K562 (cell line): Measurements from ENCODE around the gene CREB5. TPM values are rescaled to one million over a fixed set of nuclear protein-coding genes. Genes with fewer than 3 reads are reported as not detected.

Experiments used
- ATAC-seq: fragments of 200-7000 bp; cut with Tn5 transposase; 3 replicates; pipeline ENCODE4 v1.9.1; 2020; ENCODE audit warnings: moderate library complexity
- BruUV-seq: library from RNA; stranded (reverse); fragments of 400-500 nt; replicated peaks from 2 replicates; lab custom pipeline; 2021; lab: Mats Ljungman, UMichigan
- CTCF ChIA-PET: fragments of 300-600 bp; formaldehyde crosslinking; extraction: SDS; loops from one replicate; lab custom pipeline; 2021; ENCODE audit warnings: low intra/inter-chr PET ratio; lab: Yijun Ruan, JAX
- POLR2A ChIA-PET: fragments of 300-600, 350-650 bp; sonication (Branson Sonifier 250); formaldehyde crosslinking; extraction: SDS; loops from one replicate; lab custom pipeline; 2021; ENCODE audit warnings: antibody characterized with exemption, inconsistent platforms; lab: Yijun Ruan, JAX
- DNase-seq, 4 experiments: peaks; one replicate each; pipeline versions ENCODE4 v3.0.0 to v3.0.0-alpha.2; 2011 to 2018; ENCODE audit warnings: low spot score in 3 of 4, mixed read lengths in 3 of 4; ENCODE audit errors: extremely low read depth in 1 of 4
- FAIRE-seq: peaks from 2 replicates; lab custom pipeline; 2011; peaks lifted over from hg19 to GRCh38; lab: Jason Lieb, UNC
- H2AFZ ChIP-seq: 2 replicates; pipeline ENCODE4 v1.6.0; 2011; ENCODE audit warnings: low read depth, low read length, control low read depth, inconsistent platforms
- H3K27ac ChIP-seq: fragments of 200-600 bp; 3 replicates; pipeline ENCODE4 v1.8.0; 2011; ENCODE audit warnings: low read depth, mild to moderate bottlenecking, control low read depth, inconsistent platforms, low read length, moderate library complexity, mixed read lengths; ENCODE audit errors: extremely low read depth
- H3K27me3 ChIP-seq, 2 experiments: fragments of 300-600 bp in 1 of 2; 2 replicates in 1 of 2; 3 replicates in 1 of 2; pipeline versions ENCODE4 v1.6.0 to v1.8.0; 2011; ENCODE audit warnings: inconsistent platforms in 2 of 2, low read length in 2 of 2, mild to moderate bottlenecking in 1 of 2, mixed read lengths in 1 of 2, moderate library complexity in 1 of 2; ENCODE audit not compliant: control insufficient read depth in 2 of 2, insufficient read depth in 2 of 2
- H3K36me3 ChIP-seq: fragments of 300-600 bp; 3 replicates; pipeline ENCODE4 v1.8.0; 2011; ENCODE audit warnings: mild to moderate bottlenecking, low read length, inconsistent platforms; ENCODE audit not compliant: control insufficient read depth, insufficient read depth
- H3K4me1 ChIP-seq, 2 experiments: fragments of 200-600 bp in 1 of 2; replicated peaks in 1 of 2; 2 replicates in 1 of 2; 3 replicates in 1 of 2; pipeline versions ENCODE4 v1.5.1 to v1.8.0; 2011; ENCODE audit warnings: inconsistent platforms in 2 of 2, low read length in 2 of 2, mild to moderate bottlenecking in 1 of 2, mixed read lengths in 1 of 2, moderate library complexity in 1 of 2; ENCODE audit not compliant: control insufficient read depth in 2 of 2, insufficient read depth in 2 of 2
- H3K4me2 ChIP-seq: 2 replicates; pipeline ENCODE4 v1.6.1; 2011; ENCODE audit warnings: low read length, control low read depth, inconsistent platforms, mixed read lengths; ENCODE audit not compliant: insufficient read depth
- H3K4me3 ChIP-seq: fragments of 200-600 bp; sonication (generic), shearing (Covaris generic); 2 replicates; pipeline ENCODE4 v1.5.1; 2016; ENCODE audit warnings: control low read depth, inconsistent platforms
- H3K79me2 ChIP-seq: fragments of 200-600 bp; 3 replicates; pipeline ENCODE4 v1.8.0; 2011; ENCODE audit warnings: low read length, inconsistent platforms; ENCODE audit not compliant: control insufficient read depth, insufficient read depth
- H3K9ac ChIP-seq, 2 experiments: 2 replicates each; pipeline versions ENCODE4 v1.6.0 to v1.6.1; 2011; ENCODE audit warnings: low read depth in 2 of 2, low read length in 2 of 2, control low read depth in 1 of 2, inconsistent platforms in 1 of 2, mild to moderate bottlenecking in 1 of 2, mixed read lengths in 1 of 2; ENCODE audit not compliant: insufficient read depth in 1 of 2
- H3K9me1 ChIP-seq: one replicate; pipeline ENCODE4 v1.6.0; 2011; ENCODE audit warnings: inconsistent platforms, mild to moderate bottlenecking, low read length, moderate library complexity; ENCODE audit not compliant: control insufficient read depth, insufficient read depth
- H3K9me3 ChIP-seq: replicated peaks from 2 replicates; pipeline ENCODE4 v1.5.1; 2011; ENCODE audit warnings: low read depth, low read length, inconsistent platforms; ENCODE audit not compliant: control insufficient read depth, insufficient read depth
- H4K20me1 ChIP-seq: replicated peaks from 2 replicates; pipeline ENCODE4 v1.6.1; 2011; ENCODE audit warnings: low read length, inconsistent platforms, mixed read lengths; ENCODE audit not compliant: control insufficient read depth, insufficient read depth
- CREM ChIP-seq: IDR thresholded peaks from 2 replicates; pipeline ENCODE4 v1.6.1; 2014; ENCODE audit warnings: antibody characterized with exemption, low read depth
- GATAD2A ChIP-seq: fragments of 450-650 bp; IDR thresholded peaks from 2 replicates; pipeline ENCODE4 v1.6.1; 2017
- HSF4 ChIP-seq: fragments of 250-450 bp; sonication (Bioruptor Pico); IDR thresholded peaks from 2 replicates; pipeline ENCODE4 v2.1.2; 2022; ENCODE audit warnings: mild to moderate bottlenecking, moderate library complexity, borderline replicate concordance
- KLF16 ChIP-seq: IDR thresholded peaks from 2 replicates; pipeline ENCODE4 v1.6.1; 2016; ENCODE audit warnings: antibody characterized with exemption
- NELFE ChIP-seq: IDR thresholded peaks from 2 replicates; pipeline ENCODE4 v1.6.1; 2011; ENCODE audit warnings: mild to moderate bottlenecking; ENCODE audit not compliant: insufficient read depth, insufficient read length
- PHB ChIP-seq: fragments of 250-450 bp; sonication (Bioruptor Pico); IDR thresholded peaks from 2 replicates; pipeline ENCODE4 v1.5.0; 2021
- SUPT5H ChIP-seq: fragments of 450-650 bp; IDR thresholded peaks from 2 replicates; pipeline ENCODE4 v1.6.1; 2016
- ZNF124 ChIP-seq: sonication (generic); formaldehyde crosslinking; IDR thresholded peaks from 2 replicates; pipeline ENCODE4 v1.8.1; 2022; ENCODE audit warnings: missing genetic modification reagents
- ZNF384 ChIP-seq: IDR thresholded peaks from 2 replicates; pipeline ENCODE4 v1.6.1; 2012; ENCODE audit warnings: low read depth, low read length, improper control_type of control experiment
- ZNF75A ChIP-seq: fragments of 450-650 bp; formaldehyde crosslinking; IDR thresholded peaks from 2 replicates; pipeline ENCODE4 v1.4.0; 2020; ENCODE audit warnings: mild to moderate bottlenecking
- WGBS: fragments of 100-300 bp; shearing (Covaris generic); methylation state at CpG from one replicate; pipeline ENCODE4 v1.1.6; 2016; ENCODE audit warnings: low coverage, mixed read lengths; ENCODE audit not compliant: insufficient coverage; ENCODE audit errors: missing lambda C conversion rate; 5-methylcytosine and 5-hydroxymethylcytosine counted together
- in situ Hi-C: fragments of 300-500 bp; cut with MboI; formaldehyde crosslinking; loops from 4 replicates; pipeline ENCODE4 v1.15.0; 2018; ENCODE audit warnings: inconsistent platforms, mixed read lengths
- intact Hi-C: fragments of 100-400 bp; cut with micrococcal nuclease; formaldehyde crosslinking; loops from 2 replicates; pipeline ENCODE4 v1.14.2; 2022
- polyA plus RNA-seq, 8 experiments: library from polyadenylated mRNA; depleted of rRNA in 4 of 8; stranded (reverse) in 5 of 8; unstranded in 3 of 8; fragments of >200 nt; fragmentation: Nextera tagmentation in 2 of 8; fragmentation: Illumina TruSeq in 1 of 8; extraction: Ambion mirVana in 2 of 8; extraction: Trizol in 1 of 8; gene quantifications; 2 replicates each; pipeline versions ENCODE4 v1.2.1 to v1.2.3, GENCODE V29; 2011 to 2014; ENCODE audit warnings: inconsistent platforms in 1 of 8, missing spikeins in 1 of 8
- total RNA-seq, 7 experiments: library from RNA; depleted of rRNA in 6 of 7; stranded (reverse); fragments of >200 nt in 6 of 7; fragmentation: Illumina TruSeq in 2 of 7; extraction: Trizol in 2 of 7; gene quantifications; 2 replicates each; pipeline versions ENCODE4 v1.2.1 to v1.2.3, GENCODE V29; 2011 to 2021; ENCODE audit warnings: low replicate concordance in 1 of 7
- TF ChIP-seq, protein P1 (sequence below): fragments of 450-650 bp; formaldehyde crosslinking; IDR thresholded peaks from 2 replicates; pipeline ENCODE4 v1.4.0; 2020; ENCODE audit warnings: mild to moderate bottlenecking
- TF ChIP-seq, protein P2 (sequence below): sonication (generic); formaldehyde crosslinking; IDR thresholded peaks from 2 replicates; pipeline ENCODE4 v1.8.0; 2023; ENCODE audit warnings: mild to moderate bottlenecking, missing genetic modification reagents
- TF ChIP-seq, protein P3 (sequence below): fragments of 450-650 bp; formaldehyde crosslinking; IDR thresholded peaks from 2 replicates; pipeline ENCODE4 v1.4.0; 2020; ENCODE audit warnings: mild to moderate bottlenecking, moderate library complexity

The CREB5 gene
- total and polyA plus RNA-seq, 9 of the 15 experiments (the other 6 are each of a cell fraction or from before 2014, with no cell fraction given): 0.33 to 6.4 (median 1.8) TPM

DNA sequence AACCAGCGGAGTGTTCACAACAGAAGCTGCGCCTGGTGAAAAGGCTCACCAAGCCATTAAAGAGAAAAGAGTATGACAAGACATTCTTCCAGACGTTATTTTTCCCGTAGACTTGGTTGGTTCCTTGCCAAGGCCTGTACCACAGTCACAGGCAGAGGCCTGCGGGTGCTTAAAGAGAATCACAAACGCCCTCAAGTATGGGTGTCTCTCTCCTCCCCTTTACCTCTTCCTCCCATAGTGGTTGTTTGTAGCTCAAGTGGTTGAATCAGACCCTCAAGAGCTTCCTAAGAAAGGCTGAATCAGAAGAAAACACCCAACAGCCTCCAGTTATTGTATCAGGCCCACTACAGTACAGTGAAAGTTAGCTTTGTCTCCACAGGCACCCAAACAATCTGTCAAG lies 169.0 kb downstream of the CREB5 start:
- in situ Hi-C loops (no loop called here), intact Hi-C loops (no loop called here)
- TF ChIP-seq, protein P1, sequence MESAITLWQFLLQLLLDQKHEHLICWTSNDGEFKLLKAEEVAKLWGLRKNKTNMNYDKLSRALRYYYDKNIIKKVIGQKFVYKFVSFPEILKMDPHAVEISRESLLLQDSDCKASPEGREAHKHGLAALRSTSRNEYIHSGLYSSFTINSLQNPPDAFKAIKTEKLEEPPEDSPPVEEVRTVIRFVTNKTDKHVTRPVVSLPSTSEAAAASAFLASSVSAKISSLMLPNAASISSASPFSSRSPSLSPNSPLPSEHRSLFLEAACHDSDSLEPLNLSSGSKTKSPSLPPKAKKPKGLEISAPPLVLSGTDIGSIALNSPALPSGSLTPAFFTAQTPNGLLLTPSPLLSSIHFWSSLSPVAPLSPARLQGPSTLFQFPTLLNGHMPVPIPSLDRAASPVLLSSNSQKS (CRISPR knock-in tag): no peak
- no peak for TF ChIP-seq SUPT5H
- TF ChIP-seq KLF16: no peak
- no peak for TF ChIP-seq ZNF384
- no peak for TF ChIP-seq PHB
- TF ChIP-seq NELFE: no peak
- TF ChIP-seq GATAD2A: no peak
- no peak for TF ChIP-seq ZNF75A (CRISPR knock-in tag)
- TF ChIP-seq HSF4: no peak
- TF ChIP-seq ZNF124 (CRISPR knock-in tag): no peak
- TF ChIP-seq CREM: no peak
- TF ChIP-seq, protein P2, sequence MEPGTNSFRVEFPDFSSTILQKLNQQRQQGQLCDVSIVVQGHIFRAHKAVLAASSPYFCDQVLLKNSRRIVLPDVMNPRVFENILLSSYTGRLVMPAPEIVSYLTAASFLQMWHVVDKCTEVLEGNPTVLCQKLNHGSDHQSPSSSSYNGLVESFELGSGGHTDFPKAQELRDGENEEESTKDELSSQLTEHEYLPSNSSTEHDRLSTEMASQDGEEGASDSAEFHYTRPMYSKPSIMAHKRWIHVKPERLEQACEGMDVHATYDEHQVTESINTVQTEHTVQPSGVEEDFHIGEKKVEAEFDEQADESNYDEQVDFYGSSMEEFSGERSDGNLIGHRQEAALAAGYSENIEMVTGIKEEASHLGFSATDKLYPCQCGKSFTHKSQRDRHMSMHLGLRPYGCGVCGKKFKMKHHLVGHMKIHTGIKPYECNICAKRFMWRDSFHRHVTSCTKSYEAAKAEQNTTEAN (CRISPR knock-in tag): no peak
- TF ChIP-seq, protein P3, sequence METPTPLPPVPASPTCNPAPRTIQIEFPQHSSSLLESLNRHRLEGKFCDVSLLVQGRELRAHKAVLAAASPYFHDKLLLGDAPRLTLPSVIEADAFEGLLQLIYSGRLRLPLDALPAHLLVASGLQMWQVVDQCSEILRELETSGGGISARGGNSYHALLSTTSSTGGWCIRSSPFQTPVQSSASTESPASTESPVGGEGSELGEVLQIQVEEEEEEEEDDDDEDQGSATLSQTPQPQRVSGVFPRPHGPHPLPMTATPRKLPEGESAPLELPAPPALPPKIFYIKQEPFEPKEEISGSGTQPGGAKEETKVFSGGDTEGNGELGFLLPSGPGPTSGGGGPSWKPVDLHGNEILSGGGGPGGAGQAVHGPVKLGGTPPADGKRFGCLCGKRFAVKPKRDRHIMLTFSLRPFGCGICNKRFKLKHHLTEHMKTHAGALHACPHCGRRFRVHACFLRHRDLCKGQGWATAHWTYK (CRISPR knock-in tag): no peak
- H2AFZ ChIP-seq: no peak overlapping the region
- H3K4me2 ChIP-seq: no peak overlapping the region
- no peak overlapping the region for H3K9ac ChIP-seq
- no peaks in the 10 kb centered on the region for H3K9me3 ChIP-seq
- no peak for DNase-seq
- H3K4me1 ChIP-seq: no peaks in the 10 kb centered on the region
- WGBS: 0% methylated on average over 6 of the region's 6 CpGs
- H4K20me1 ChIP-seq: no peaks in the 10 kb centered on the region
- POLR2A ChIA-PET: no interaction called here
- no TSS peak for BruUV-seq
- H3K27ac ChIP-seq: no peak overlapping the region
- no peaks in the 10 kb centered on the region for H3K79me2 ChIP-seq
- no peak overlapping the region for H3K4me3 ChIP-seq
- H3K9me1 ChIP-seq: no peaks in the 10 kb centered on the region
- no peak for FAIRE-seq
- no peaks in the 10 kb centered on the region for H3K36me3 ChIP-seq
- ATAC-seq: no peak
- CTCF ChIA-PET: no interaction called here
- peaks cover 0 to 2% of the 10 kb centered on the region in 2 experiments; a peak in 1 of 5 replicates for H3K27me3 ChIP-seq
